ENCODE measurements around the gene ZCCHC14. TPM values are rescaled to one million over a fixed set of nuclear protein-coding genes. Genes with fewer than 3 reads are reported as not detected.
A peak's percentile ranks its signal among the peaks of the same experiment; 100 is the strongest.

Gene ZCCHC14
- total and polyA plus RNA-seq, 2 of the 13 experiments (the other 11 are each of a cell fraction or from before 2014, with no cell fraction given): 12.4 to 12.5 TPM

GRCh38 chr16:87358250-87358649, 134.6 kb downstream of the ZCCHC14 start:
- H3K4me2 ChIP-seq (ENCODE audit: low read depth, low read length): no peak overlapping the region
- peaks cover 70% of the 10 kb centered on the region for H3K4me1 ChIP-seq (ENCODE audit: insufficient read depth, low read length)
- CTCF ChIA-PET (ENCODE audit: low intra/inter-chr PET ratio, low total read pairs): no interaction called here
- H3K4me3 ChIP-seq (replicated peaks in 1 of 3; ENCODE audit: insufficient read depth in 1 of 3, low read depth in 2 of 3, low read length in 3 of 3): no peak overlapping the region
- POLR2A ChIA-PET: interaction anchor here (1.1 to 18.0 kb wide), 3 partner anchors 9 to 30 kb away, joined by 3 to 265 read pairs (median 6); partner anchors contain the start of gene FBXO31
- H3K79me2 ChIP-seq (ENCODE audit: insufficient read depth, low read length): peaks cover 94% of the 10 kb centered on the region
- in situ Hi-C loops (cut with HindIII; ENCODE audit: extremely low pct_ligation_motif_present, low pct_unique_long_range_greater_than_20kb): no loop called here
- H3K27me3 ChIP-seq (ENCODE audit: control insufficient read depth in 1 of 2, insufficient read depth in 2 of 2, low read length in 2 of 2): no peaks in the 10 kb centered on the region
- DNase-seq (ENCODE audit: low spot score) (no peak), FAIRE-seq (no peak), ATAC-seq (no peak; the same call in 2 of the 3 replicates)
- intact Hi-C loops (cut with micrococcal nuclease; ENCODE audit: unreplicated experiment): loop anchor here (5.0 kb wide), 1 partner anchor 41 kb away; the partner anchor contains the start of gene C16orf95
- no peak overlapping the region for H3K27ac ChIP-seq (ENCODE audit: extremely low read length, insufficient read depth, low read length)
- H3K9ac ChIP-seq (ENCODE audit: insufficient read depth, low read depth, low read length): no peak overlapping the region
- H3K9me3 ChIP-seq (ENCODE audit: low read length): no peaks in the 10 kb centered on the region
- H2AFZ ChIP-seq (ENCODE audit: low read length): no peak overlapping the region
- peaks cover 94% of the 10 kb centered on the region for H4K20me1 ChIP-seq (ENCODE audit: insufficient read depth, low read length)
- peaks cover 50 to 87% of the 10 kb centered on the region in 2 experiments for H3K36me3 ChIP-seq (replicated peaks in 1 of 2; ENCODE audit: control insufficient read depth in 1 of 2, insufficient read depth in 2 of 2, low read length in 2 of 2)
- over 99% methylated on average over 17 of the region's 17 CpGs for WGBS (ENCODE audit: low lambda C conversion rate)
- no TSS peak for BruUV-seq (replicated peaks)
- no peak for TF ChIP-seq ZNF275 (CRISPR knock-in tag; IDR thresholded peaks at IDR 0.05; ENCODE audit: borderline replicate concordance)
- TF ChIP-seq KAT8 (CRISPR knock-in tag; IDR thresholded peaks at IDR 0.05): no peak
- TF ChIP-seq ZNF318 (CRISPR knock-in tag; IDR thresholded peaks at IDR 0.05): peak; percentile 29; the same call in 1 of the 2 replicates
- TF ChIP-seq, protein P1, sequence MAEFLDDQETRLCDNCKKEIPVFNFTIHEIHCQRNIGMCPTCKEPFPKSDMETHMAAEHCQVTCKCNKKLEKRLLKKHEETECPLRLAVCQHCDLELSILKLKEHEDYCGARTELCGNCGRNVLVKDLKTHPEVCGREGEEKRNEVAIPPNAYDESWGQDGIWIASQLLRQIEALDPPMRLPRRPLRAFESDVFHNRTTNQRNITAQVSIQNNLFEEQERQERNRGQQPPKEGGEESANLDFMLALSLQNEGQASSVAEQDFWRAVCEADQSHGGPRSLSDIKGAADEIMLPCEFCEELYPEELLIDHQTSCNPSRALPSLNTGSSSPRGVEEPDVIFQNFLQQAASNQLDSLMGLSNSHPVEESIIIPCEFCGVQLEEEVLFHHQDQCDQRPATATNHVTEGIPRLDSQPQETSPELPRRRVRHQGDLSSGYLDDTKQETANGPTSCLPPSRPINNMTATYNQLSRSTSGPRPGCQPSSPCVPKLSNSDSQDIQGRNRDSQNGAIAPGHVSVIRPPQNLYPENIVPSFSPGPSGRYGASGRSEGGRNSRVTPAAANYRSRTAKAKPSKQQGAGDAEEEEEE (CRISPR knock-in tag; IDR thresholded peaks at IDR 0.05; ENCODE audit: borderline replicate concordance): no peak
- TF ChIP-seq ZKSCAN1 (IDR thresholded peaks at IDR 0.05; ENCODE audit: low read length): no peak
- TF ChIP-seq TAF15 (IDR thresholded peaks at IDR 0.05; ENCODE audit: low read depth, low read length, poor library complexity, severe bottlenecking): no peak
- TF ChIP-seq PAF1 (CRISPR knock-in tag; IDR thresholded peaks at IDR 0.05): no peak
- TF ChIP-seq, protein P2, sequence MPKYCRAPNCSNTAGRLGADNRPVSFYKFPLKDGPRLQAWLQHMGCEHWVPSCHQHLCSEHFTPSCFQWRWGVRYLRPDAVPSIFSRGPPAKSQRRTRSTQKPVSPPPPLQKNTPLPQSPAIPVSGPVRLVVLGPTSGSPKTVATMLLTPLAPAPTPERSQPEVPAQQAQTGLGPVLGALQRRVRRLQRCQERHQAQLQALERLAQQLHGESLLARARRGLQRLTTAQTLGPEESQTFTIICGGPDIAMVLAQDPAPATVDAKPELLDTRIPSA (CRISPR knock-in tag; IDR thresholded peaks at IDR 0.05; ENCODE audit: borderline replicate concordance): no peak
- TF ChIP-seq HNF4G (IDR thresholded peaks at IDR 0.05; ENCODE audit: borderline replicate concordance, low read depth, low read length): no peak
- no peak for TF ChIP-seq HNF4G (CRISPR knock-in tag; IDR thresholded peaks at IDR 0.05; ENCODE audit: borderline replicate concordance, low read depth)
- TF ChIP-seq RFXANK (CRISPR knock-in tag; IDR thresholded peaks at IDR 0.05): no peak
- TF ChIP-seq ZNF766 (CRISPR knock-in tag; IDR thresholded peaks at IDR 0.05; ENCODE audit: borderline replicate concordance): no peak
- no peak for TF ChIP-seq SNRNP70 (IDR thresholded peaks at IDR 0.05; ENCODE audit: low read depth, low read length)

Measured in HepG2 (cell line).